HG02798 (cell line): ENCODE data around the gene COL4A2.
"Not testable (repeated sequence)": the region's sequence is repeated elsewhere in the genome, so short reads cannot be mapped to it uniquely, and the experiment has no call there.

Source experiments
- ATAC-seq: cut with Tn5 transposase; IDR thresholded peaks from one replicate; pipeline ENCODE4 v1.9.1; 2021; ENCODE audit warnings: mild to moderate bottlenecking; ENCODE audit not compliant: unreplicated experiment, poor library complexity

Gene COL4A2

DNA sequence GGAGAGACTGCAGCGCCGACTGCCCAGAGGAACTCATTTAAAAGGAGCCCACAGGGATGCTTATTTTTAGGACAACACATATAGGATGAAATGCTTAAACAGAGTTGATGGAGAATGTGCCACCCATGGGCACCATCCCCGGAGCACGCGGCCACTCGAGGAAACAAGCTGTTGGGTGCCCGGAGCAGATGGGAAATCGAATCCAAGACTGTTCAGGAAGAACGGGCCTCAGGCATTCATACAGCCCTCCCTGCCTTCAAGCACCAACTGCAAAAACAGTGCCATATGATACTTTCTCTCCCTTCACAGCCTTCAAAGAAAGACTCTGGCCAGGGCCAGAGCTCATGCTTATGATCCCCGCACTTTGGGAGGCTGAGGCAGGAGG lies 214.2 kb downstream of the COL4A2 start:
- ATAC-seq = no peak

- ATAC-seq = no peak
Observed at GRCh38 chr13:110521946-110522345, 214.9 kb downstream of the COL4A2 start.

DNA sequence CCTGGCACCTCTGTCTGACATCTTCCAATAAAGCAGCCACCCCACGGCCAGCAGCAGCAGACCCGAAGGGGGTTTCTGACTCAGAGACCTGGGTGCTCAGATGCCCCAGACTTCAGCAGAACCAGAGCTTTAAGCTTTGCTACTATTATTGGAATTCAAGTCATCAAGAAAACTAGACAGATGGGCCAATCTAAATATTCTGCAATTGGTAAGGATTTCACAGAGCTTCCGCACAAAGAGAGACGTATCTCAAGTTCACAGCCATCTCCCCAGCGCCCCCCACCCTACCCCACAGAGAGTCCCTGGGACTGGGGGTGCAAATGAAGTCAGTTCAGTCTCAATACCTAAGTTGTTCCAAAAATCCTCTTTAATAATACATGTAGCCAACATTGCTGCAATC lies 215.6 kb downstream of the COL4A2 start:
- ATAC-seq = no peak

GRCh38 chr13:110523180-110523579 lies 216.1 kb downstream of the COL4A2 start:
- no peak for ATAC-seq

- ATAC-seq = no peak
Observed at GRCh38 chr13:110523838-110524540, 216.9 kb downstream of the COL4A2 start.

DNA sequence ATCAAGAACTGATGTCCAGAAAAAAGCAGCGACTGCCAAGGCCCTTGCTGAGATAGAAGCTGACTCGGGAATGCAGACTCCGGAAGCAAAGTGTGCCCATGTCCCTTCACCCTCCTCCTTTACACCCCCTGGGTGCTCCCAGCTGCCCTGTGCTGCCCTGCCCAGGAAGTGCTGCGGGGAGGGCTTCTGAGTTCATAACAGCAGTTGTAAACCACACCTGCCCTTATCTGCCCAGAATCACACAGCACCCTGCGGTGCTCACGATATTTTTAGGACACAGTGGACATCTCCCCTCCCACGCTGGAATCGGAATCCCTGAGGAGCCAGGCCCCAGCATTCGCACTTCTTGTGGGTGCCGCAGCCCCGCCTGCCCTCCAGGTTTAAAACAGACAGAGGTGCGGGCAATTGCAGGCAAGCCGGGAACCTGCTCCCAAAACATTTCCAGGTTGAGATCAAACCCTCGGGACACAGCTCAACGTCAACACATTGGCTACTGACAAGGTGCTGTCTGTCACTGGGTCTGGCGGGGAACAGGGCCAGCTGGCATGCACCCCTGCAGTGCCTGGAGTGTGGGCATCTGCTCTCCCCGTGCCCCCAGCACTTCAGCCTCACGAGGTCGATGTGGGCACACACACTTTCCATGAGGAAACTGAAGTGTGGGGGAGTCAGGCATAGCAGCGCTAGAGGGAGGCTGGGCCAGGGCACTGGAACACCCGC lies 217.6 kb downstream of the COL4A2 start:
- ATAC-seq = no peak

DNA sequence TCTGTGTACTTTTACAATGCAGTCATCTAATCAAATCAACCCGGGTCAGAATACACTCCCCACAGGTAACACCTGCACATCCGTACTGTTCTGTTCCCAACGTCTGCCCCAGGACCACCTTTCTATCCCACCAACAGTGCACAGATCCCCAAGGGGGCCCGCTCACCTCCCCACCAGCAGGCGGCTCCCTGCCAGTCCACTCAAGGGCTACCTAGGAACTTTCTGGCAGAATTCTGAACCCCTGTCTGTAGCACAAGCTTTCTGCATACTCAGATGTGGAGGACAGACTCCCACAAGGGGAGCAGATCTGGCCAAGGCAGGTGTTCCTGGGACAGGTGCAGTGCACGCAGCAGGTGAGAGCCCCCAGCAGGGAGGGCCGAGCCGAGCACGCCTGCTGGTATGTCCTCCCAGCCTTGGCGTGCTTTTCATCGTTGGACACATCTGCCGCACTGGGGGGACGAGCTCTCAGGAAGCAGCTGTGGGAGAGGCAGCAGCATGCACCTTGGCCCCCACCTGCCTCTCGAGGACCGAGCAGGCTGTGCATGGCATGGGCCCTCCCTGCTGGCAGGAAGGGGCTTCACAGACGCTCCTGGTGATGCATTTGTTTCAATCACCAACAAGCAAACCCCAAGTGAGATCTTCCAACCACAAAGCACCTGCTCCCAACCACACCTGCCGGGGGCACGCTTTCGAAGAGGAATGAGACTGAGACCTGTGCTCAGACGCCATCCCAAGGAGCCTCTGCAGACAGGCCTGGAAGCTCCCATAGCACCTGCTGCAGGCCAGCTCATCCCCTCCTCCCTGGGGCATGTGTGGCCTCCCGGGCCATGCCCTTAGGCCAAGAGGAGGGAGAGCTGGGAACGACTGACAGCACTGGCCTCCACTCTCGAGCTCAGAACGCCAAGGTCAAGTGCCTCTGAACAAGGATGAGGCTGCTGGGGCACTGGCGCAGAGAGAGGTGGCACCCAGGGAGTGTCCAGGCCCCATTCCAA lies 218.5 kb downstream of the COL4A2 start:
- peak; percentile 88 for ATAC-seq

DNA sequence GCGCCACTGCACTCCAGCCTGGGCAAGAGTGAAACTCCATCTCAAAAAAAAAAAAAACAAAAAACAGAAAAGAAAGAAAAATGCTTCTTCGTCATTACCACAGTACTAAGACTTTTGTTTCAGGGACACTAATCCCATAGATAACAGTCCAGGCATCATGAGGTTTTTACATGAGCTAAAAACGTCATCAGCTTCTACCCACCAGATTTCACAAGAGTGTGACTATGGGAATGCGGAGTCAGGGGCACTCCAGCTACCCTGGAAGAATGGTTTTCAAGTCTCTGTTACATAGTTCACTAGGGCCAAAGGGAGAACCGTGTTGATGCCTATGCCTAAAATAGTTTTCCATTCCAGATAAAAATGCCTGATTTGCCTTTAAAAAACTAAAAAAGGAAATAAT lies 221.3 kb downstream of the COL4A2 start:
- no peak for ATAC-seq

DNA sequence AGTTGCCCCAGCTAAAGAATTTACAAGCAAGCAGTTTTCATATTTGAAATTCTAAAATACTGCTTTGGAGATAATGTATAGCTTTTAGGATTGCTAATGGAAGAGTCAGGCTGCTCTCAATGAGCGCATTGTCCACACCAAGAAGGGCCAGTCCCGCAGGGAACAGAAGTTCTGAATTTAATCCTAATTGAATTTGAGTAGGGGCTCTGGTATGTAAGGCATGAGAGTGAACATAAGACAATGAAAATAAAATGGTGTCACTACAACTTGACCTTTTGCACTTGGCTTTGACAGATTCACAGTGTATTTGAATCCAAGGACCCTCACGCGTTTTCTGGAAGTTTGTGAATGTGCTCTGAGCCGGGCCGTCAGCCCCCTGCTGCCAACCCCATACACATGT lies 221.8 kb downstream of the COL4A2 start:
- no peak for ATAC-seq

- no peak for ATAC-seq
Observed at GRCh38 chr13:110529522-110530311, 222.6 kb downstream of the COL4A2 start.

GRCh38 chr13:110531100-110531499 lies 224.0 kb downstream of the COL4A2 start:
- no peak for ATAC-seq

DNA sequence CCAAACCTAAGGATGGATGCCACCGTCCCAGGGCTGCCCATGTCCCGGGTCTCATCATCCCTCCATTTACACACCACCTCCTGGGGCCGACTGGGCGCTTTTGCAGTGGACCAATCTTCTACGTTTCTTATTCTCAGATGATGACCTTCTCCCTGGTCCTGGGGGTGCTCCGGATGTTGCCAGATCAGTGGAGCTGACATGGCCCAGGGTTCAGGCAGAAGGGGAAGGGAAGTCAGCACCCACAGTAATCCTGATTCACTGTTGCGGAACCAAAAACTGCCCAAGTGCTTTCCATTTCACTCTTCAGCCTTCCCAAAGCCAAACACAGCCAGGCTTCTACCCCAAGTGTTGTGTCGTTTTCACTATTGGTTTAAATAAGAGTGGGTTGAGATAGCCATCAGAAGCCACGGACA lies 224.6 kb downstream of the COL4A2 start:
- no peak for ATAC-seq

DNA sequence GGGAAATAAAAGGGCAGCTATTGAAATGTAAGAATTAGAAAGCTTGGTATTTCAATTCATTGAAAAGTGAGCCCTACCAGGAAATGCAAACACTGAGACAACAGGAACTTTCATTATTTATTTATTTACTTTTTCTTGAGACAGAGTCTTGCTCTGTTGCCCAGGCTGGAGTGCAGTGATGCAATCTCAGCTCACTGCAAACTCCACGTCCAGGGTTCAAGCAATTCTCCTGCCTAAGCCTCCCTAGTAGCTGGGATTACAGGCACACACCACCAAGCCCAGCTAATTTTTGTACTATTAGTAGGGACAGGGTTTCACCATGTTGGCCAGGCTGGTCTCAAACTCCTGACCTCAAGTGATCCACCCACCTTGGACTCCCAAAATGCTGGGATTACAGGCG lies 225.2 kb downstream of the COL4A2 start:
- not testable (repeated sequence) for ATAC-seq

- no peak for ATAC-seq
Observed at GRCh38 chr13:110533771-110534670, 226.9 kb downstream of the COL4A2 start.

GRCh38 chr13:110535526-110535925 lies 228.4 kb downstream of the COL4A2 start:
- no peak for ATAC-seq

GRCh38 chr13:110536006-110536693 lies 229.1 kb downstream of the COL4A2 start:
- ATAC-seq = no peak

GRCh38 chr13:110538632-110539031 lies 231.5 kb downstream of the COL4A2 start:
- no peak for ATAC-seq

- ATAC-seq = no peak
Observed at GRCh38 chr13:110539894-110540293, 232.8 kb downstream of the COL4A2 start.
